Aorta (tissue), 5 donors: ENCODE results near the gene ECM1. TPM values are rescaled to one million over a fixed set of nuclear protein-coding genes. Genes with fewer than 3 reads are reported as not detected.
A peak's percentile ranks its signal among the peaks of the same experiment; 100 is the strongest.

Source experiments
- ATAC-seq: fragments of 200-7000 bp; cut with Tn5 transposase; one replicate; pipeline ENCODE4 v1.9.1; 2022; ENCODE audit warnings: moderate library complexity; ENCODE audit not compliant: low FRiP score
- DNase-seq, 2 donors: peaks; one replicate each; pipeline ENCODE4 v3.0.0-alpha.2; 2020
- H3K27ac ChIP-seq, 2 donors: one replicate each; pipeline ENCODE4 v1.5.1; 2013; ENCODE audit warnings: low read length in 2 of 2, mild to moderate bottlenecking in 2 of 2, moderate library complexity in 2 of 2, control low read depth in 1 of 2, inconsistent platforms in 1 of 2, low read depth in 1 of 2
- H3K27me3 ChIP-seq, 2 donors: one replicate each; pipeline ENCODE4 v1.6.1; 2013; ENCODE audit warnings: control low read depth in 1 of 2, low read length in 1 of 2, mild to moderate bottlenecking in 1 of 2, moderate library complexity in 1 of 2; ENCODE audit not compliant: insufficient read depth in 2 of 2, control insufficient read depth in 1 of 2
- H3K36me3 ChIP-seq, 2 donors: one replicate each; pipeline ENCODE4 v1.6.1; 2013; ENCODE audit warnings: control low read depth in 1 of 2, low read length in 1 of 2, mild to moderate bottlenecking in 1 of 2; ENCODE audit not compliant: insufficient read depth in 2 of 2, control insufficient read depth in 1 of 2
- H3K4me1 ChIP-seq, 2 donors: one replicate each; pipeline ENCODE4 v1.6.1; 2013; ENCODE audit warnings: low read length in 2 of 2, control low read depth in 1 of 2, mild to moderate bottlenecking in 1 of 2, moderate library complexity in 1 of 2; ENCODE audit not compliant: insufficient read depth in 2 of 2, control insufficient read depth in 1 of 2
- H3K4me3 ChIP-seq, 2 donors: one replicate each; pipeline ENCODE4 v1.5.1; 2013; ENCODE audit warnings: low read length in 2 of 2, control low read depth in 1 of 2, mild to moderate bottlenecking in 1 of 2
- H3K9me3 ChIP-seq: one replicate; pipeline ENCODE4 v1.6.1; 2013; ENCODE audit warnings: mild to moderate bottlenecking, low read length; ENCODE audit not compliant: control insufficient read depth
- WGBS, 2 donors: extraction: QIAGEN DNeasy Blood & Tissue Kit; methylation state at CpG; one replicate each; pipeline ENCODE4 v1.1.7; 2013; 5-methylcytosine and 5-hydroxymethylcytosine counted together
- intact Hi-C, 2 donors: fragments of 100-400 bp; cut with DNase I; formaldehyde crosslinking; loops; one replicate each; pipeline versions ENCODE4 v1.14.2 to v1.15.0; 2022
- polyA plus RNA-seq, 2 donors: library from polyadenylated mRNA; stranded (reverse); fragments of 200-250 nt; gene quantifications; one replicate each; pipeline ENCODE4 v1.2.3, GENCODE V29; 2013
- total RNA-seq, 2 donors: library from RNA; stranded (reverse); fragmentation: NEBNext Ultra II Directional; extraction: Animal tissue kit (Norgen Biotek cat#: 25700); gene quantifications; one replicate each; pipeline ENCODE4 v1.2.1, GENCODE V29; 2021
- donor health status: healthy with polysubstance abuse.
- donor health status: Bipolar disorder and iron deficiency.
- donor health status: DM: no; HTN: no; CAD: no.
- donor health status: DM: no; HTN: no; CAD: no.
- donor health status: DM: yes; HTN: yes; CAD: no.

ECM1 gene
- total and polyA plus RNA-seq, 4 donors, result 8.1 to 57.6 (median 29.4) TPM

DNA sequence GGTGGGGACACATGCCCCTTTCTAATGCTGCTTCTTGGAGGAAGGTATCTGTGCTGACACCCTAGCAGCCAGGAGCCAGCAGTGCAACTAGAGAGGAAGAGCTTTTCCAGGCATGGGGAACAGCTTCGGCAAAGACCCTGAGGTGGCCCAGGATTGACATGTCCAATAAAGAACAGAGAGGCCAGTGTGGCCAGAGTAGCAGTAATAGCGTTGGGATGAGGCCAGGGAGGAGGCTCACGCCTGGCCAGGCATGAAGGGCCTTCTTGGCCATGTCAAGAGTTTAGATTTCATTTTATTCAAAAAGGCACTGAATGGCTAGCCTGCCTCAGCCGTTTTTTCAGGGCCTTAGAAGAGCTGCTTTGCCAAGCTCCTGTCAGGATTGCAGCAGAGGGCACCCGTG is 25.0 kb downstream of the ECM1 start:
- no peak for ATAC-seq
- H3K4me1 ChIP-seq, result peaks cover 0 to 4% of the 10 kb centered on the region in 2 donors
- peak overlapping the region; percentile 82 to 88 for H3K27ac ChIP-seq
- no peaks in the 10 kb centered on the region for H3K36me3 ChIP-seq
- H3K27me3 ChIP-seq, result no peaks in the 10 kb centered on the region
- H3K9me3 ChIP-seq, result no peaks in the 10 kb centered on the region
- WGBS, 2 donors, result 4 to 6% methylated on average over 5 of the region's 5 CpGs
- H3K4me3 ChIP-seq, result no peak overlapping the region
- intact Hi-C loops, result loop anchor here (5.0 kb wide), 3 partner anchors 46 to 171 kb away; partner anchors contain the start of genes RPRD2 (in 1 of the 2) and TARS2 (in 1 of the 2)
- DNase-seq, result peak; percentile 53 to 68

DNA sequence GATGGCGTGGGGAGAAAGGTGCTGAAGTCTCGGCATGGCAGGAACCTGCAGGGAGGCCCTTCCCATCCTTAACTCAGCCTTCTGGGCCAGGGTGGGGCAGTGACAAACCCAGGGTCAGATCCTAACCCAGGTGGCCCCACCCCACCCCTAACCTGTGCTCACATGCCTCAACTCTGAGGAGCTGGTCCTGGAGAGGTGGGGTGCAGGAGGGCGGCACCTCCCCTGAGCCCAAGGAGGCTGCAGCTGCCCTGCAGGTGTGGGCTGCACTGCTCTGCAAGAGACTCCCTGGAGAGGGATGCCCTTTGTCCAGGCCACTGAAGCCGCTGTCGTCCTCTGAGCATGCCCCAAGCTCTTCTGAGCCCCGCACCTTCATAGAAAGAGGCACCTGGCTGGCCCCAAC is 26.1 kb downstream of the ECM1 start:
- Histone ChIP-seq H3K4me3 (no peak overlapping the region), H3K27ac (peak overlapping the region in 1 of 2 donors; percentile 48), H3K36me3 (no peaks in the 10 kb centered on the region), H3K4me1 (peaks cover 0 to 4% of the 10 kb centered on the region in 2 donors), H3K9me3 (no peaks in the 10 kb centered on the region), H3K27me3 (no peaks in the 10 kb centered on the region)
- 92% methylated on average over 6 of the region's 6 CpGs for WGBS, 2 donors
- DNase-seq, result peak; percentile 31 to 64
- ATAC-seq, result no peak
- intact Hi-C loops, result loop anchor here (5.0 kb wide), 3 partner anchors 47 to 172 kb away; partner anchors contain the start of genes RPRD2 (in 1 of the 2) and TARS2 (in 1 of the 2)

DNA sequence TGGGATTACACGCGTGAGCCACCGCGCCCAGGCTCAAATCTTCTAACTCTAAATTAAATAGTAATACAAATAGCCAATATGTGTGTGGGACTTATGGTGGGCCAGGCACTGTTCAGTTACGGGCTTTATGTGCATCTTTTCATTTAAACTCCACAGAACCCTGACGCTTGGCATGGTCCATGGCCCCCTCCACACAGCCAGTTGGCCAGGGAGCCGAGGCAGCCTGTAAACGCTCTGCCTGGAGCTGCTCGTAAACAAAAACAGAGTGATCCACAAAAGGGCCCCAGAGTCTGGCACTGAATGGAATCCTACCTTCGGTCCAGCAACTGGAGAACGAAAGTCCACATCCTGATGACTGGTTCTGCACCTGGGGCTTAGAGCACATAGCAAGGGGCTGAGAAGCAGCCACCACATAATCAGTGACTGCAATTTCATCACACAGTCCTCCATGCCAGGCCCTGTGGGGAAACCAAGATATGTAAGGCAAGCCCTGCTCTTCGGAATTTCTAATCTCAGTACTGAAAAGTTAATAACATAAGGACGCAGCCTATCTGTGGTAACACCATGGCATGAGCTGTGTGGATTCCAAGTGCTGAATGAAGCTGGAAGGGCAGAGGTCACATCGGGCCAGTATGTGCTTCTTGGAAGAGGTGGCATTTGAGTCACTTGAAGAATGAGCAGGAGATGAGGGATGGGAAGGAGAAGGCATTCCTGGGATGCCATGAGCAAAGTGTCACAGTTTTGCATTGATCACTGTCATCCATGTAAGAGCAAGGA is 27.8 kb downstream of the ECM1 start:
- H3K9me3 ChIP-seq, result no peaks in the 10 kb centered on the region
- intact Hi-C loops, result no loop called here
- no peaks in the 10 kb centered on the region for H3K36me3 ChIP-seq
- H3K4me1 ChIP-seq, result peaks cover 0 to 4% of the 10 kb centered on the region in 2 donors
- H3K4me3 ChIP-seq, result no peak overlapping the region
- WGBS, 2 donors, result 59 to 70% methylated on average over 14 of the region's 14 CpGs
- no peak for ATAC-seq
- H3K27me3 ChIP-seq, result no peaks in the 10 kb centered on the region
- peak overlapping the region; percentile 4 to 71 for H3K27ac ChIP-seq
- DNase-seq, result peak; percentile 20 to 58

DNA sequence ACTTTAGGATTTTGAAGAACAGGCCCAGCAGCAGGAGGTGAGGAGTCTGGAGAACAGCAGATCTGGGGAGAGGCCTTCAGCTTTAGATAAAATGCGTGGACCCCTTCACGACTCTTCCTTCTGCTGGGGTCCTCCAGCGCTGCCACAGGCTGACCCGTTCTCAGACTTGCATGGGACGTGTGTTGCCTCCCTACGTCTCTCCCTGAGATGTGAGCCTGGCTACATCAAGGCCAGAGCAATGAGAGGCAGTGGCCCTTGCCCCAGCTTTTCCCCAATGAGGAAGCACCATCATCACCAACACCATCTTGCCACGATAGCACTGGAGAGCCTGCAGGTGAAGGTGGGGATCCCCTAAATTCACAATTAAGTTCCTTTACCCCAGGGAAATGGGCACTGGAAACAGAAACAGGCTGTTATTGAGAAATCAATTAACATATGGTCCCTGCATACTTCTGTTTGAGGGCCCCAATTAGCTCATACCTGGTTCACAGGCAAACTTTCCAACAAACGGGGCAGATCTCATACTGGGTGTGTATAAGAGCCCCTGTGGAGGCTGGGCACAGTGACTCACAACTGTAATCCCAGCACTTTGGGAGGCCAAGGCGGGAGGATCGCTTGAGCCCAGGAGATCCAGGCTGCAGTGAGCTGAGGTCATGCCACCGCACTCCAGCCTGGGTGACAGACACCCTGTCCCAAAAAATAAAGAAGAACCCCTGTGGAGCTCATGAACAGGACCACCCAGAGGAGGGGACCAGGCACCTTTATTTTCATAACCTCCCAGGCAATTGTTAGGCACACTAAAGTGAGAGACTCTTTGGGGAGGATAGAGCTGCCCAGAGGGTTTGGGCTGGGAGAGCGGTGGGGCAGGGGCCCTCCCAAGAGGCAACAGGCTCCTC is 29.2 kb downstream of the ECM1 start:
- Histone ChIP-seq H3K4me3 (no peak overlapping the region), H3K27ac (peak overlapping the region in 1 of 2 donors; percentile 94), H3K9me3 (no peaks in the 10 kb centered on the region), H3K4me1 (peaks cover 0 to 4% of the 10 kb centered on the region in 2 donors), H3K36me3 (no peaks in the 10 kb centered on the region), H3K27me3 (no peaks in the 10 kb centered on the region)
- 84 to 89% methylated on average over 12 of the region's 12 CpGs for WGBS, 2 donors
- no peak for ATAC-seq
- intact Hi-C loops, result no loop called here
- DNase-seq, result peak; percentile 27 to 75

DNA sequence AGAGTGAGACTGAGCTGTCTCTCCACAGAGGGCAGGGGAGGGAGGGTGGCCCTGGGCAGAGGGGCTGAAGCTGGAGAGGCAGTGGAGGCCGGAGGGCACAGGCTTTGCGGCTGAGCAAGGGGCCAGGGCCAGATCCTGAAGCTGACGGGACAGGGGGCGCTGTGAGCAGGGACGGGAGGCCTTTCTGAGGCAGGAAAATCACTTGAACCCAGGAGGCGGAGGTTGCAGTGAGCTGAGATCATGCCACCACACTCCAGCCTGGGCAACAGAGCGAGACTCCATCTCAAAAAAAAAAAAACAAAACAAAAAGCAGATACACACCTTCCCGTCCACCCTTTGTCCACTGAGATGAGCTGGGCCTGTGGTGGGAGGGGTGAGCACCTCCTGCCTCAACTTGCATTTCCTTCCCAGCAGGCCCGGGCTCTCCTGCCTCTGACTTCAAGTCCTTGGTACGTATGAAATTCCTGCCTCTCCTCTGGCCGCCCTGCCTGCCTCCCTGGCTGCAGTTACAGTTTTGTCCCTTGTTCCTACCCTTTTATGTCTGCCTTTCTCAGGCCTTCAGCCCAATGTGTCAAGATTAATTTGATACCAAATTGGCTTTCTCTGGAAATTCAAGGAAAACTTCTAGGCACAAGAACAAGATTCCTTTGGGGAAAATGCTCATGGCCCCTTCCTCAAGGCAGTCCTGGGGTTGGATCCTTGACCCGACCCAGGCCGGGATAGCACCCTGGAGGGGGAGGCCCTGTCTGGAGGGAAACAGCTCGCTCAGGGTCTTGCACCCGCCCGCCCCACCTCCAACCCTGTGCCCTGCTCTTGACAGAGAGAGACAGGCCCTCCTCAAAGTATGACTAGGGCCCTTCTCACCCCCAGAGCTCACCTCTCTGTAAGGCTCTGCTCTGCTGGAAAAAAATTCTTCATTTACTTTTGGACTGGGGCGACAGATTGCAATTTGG is 30.1 kb downstream of the ECM1 start:
- 14 to 23% methylated on average over 17 of the region's 17 CpGs for WGBS, 2 donors
- no peaks in the 10 kb centered on the region for H3K27me3 ChIP-seq
- intact Hi-C loops, result no loop called here
- DNase-seq, result peak; percentile 77 to 90
- H3K4me1 ChIP-seq, result peaks cover 0 to 4% of the 10 kb centered on the region in 2 donors
- no peaks in the 10 kb centered on the region for H3K9me3 ChIP-seq
- H3K36me3 ChIP-seq, result no peaks in the 10 kb centered on the region
- peak overlapping the region; percentile 88 to 94 for H3K27ac ChIP-seq
- ATAC-seq, result peak; percentile 68
- no peak overlapping the region for H3K4me3 ChIP-seq

DNA sequence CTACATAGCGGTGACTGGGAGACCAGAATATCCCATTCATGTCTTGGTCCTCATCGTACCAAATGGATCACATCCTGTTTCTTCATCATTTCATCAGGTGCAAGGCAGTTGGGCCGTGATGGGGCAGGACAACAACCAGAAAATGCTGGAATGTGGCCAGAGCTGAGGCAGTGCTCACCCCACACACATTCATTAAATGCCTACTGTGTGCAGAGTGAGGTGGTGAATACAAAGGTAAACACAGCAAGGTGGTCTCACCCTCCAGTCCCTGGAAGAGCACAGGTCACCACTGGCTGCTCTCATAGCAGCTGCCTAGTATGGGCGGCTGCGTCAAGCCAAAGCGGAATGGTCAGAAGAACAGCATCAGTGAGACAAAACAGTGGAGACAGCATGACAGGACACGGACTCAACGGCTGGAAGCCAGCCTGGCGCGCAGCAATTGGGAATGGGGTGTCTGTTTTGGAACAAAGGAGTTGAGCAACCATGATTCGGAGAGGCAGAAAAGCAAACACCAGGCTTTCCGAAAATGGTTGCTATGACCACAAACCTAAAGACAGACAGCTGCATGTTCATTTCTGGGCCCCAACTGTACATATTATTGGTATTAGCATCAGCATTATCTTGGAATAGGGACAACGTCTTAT is 35.7 kb downstream of the ECM1 start:
- ATAC-seq (peak; percentile 64), DNase-seq (peak; percentile 57 to 83)
- Histone ChIP-seq H3K4me1 (no peaks in the 10 kb centered on the region), H3K27me3 (no peaks in the 10 kb centered on the region), H3K4me3 (no peak overlapping the region), H3K36me3 (no peaks in the 10 kb centered on the region), H3K27ac (no peak overlapping the region), H3K9me3 (no peaks in the 10 kb centered on the region)
- intact Hi-C loops, result no loop called here
- 60 to 62% methylated on average over 13 of the region's 13 CpGs for WGBS, 2 donors

DNA sequence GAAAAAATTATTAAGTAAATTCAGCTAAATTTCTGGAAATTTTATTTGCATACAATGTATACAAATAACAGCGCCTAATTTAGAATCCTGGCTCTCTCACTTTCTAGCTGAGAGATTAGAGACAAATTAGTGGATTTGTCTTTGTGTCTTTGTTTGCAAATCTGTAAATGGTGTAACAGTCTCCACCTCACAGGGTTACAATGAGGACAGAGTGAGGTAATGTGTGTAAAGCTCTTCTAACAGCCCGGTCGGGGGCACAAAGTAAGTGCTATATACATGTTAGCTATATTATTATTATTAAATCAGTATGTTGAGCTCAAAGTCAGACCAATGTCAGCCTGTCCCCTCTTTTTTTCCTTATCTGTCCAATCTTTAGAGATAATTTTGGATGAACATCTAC is 36.3 kb downstream of the ECM1 start:
- ATAC-seq (peak; percentile 64), DNase-seq (peak in 1 of 2 donors; percentile 3)
- Histone ChIP-seq H3K9me3 (no peaks in the 10 kb centered on the region), H3K36me3 (no peaks in the 10 kb centered on the region), H3K4me3 (no peak overlapping the region), H3K4me1 (no peaks in the 10 kb centered on the region), H3K27me3 (no peaks in the 10 kb centered on the region), H3K27ac (no peak overlapping the region)
- intact Hi-C loops, result no loop called here
- 45 to 50% methylated on average over 3 of the region's 3 CpGs for WGBS, 2 donors
